GM13976 (cell line): ENCODE results near the gene SLC25A39.
"Not testable (repeated sequence)": the region's sequence is repeated elsewhere in the genome, so short reads cannot be mapped to it uniquely, and the experiment has no call there.

ENCODE experiments used
- DNase-seq: peaks from one replicate; pipeline ENCODE4 v3.0.0; 2012; ENCODE audit warnings: low spot score
- CTCF ChIP-seq: IDR thresholded peaks from 2 replicates; pipeline ENCODE4 v1.5.1; 2012; ENCODE audit warnings: borderline replicate concordance, mild to moderate bottlenecking; ENCODE audit not compliant: insufficient read depth; ENCODE audit errors: extremely low read depth, missing control alignments, control extremely low read depth
- in situ Hi-C: fragments of 300-500 bp; cut with MboI; formaldehyde crosslinking; loops from one replicate; pipeline ENCODE4 v1.12.0; 2022; ENCODE audit warnings: low sequenced_read_pairs, mixed read lengths, inconsistent platforms; ENCODE audit not compliant: unreplicated experiment

Gene SLC25A39

GRCh38 chr17:44348234-44348987 is 23.8 kb upstream of the SLC25A39 start:
- DNase-seq: peak; percentile 75
- TF ChIP-seq CTCF: no peak
- in situ Hi-C loops: no loop called here

- in situ Hi-C loops, DNase-seq: not testable (repeated sequence)
Observed at GRCh38 chr17:44347206-44348055, 22.8 kb upstream of the SLC25A39 start.

GRCh38 chr17:44346064-44346844 is 21.6 kb upstream of the SLC25A39 start:
- peak; percentile 21 for DNase-seq
- TF ChIP-seq CTCF: no peak
- in situ Hi-C loops: no loop called here

- in situ Hi-C loops: no loop called here
- DNase-seq: no peak
- TF ChIP-seq CTCF: peak; percentile 60
Observed at GRCh38 chr17:44345454-44346026, 20.9 kb upstream of the SLC25A39 start.

GRCh38 chr17:44344939-44345453 is 20.4 kb upstream of the SLC25A39 start, which contains the start of gene GRN:
Gene GRN (plus strand): TSS chr17:44345302. CDS start chr17:44349165, 3,863 bp downstream.
- no peak for TF ChIP-seq CTCF
- in situ Hi-C loops: no loop called here
- DNase-seq: peak; percentile 95

GRCh38 chr17:44343510-44344209 is 19.0 kb upstream of the SLC25A39 start:
- TF ChIP-seq CTCF: no peak
- no peak for DNase-seq
- in situ Hi-C loops: no loop called here

GRCh38 chr17:44340553-44340952 is 15.9 kb upstream of the SLC25A39 start:
- in situ Hi-C loops, DNase-seq: not testable (repeated sequence)
